Left lung (tissue), 10 donors: Measurements from ENCODE around the gene SCYGR1. TPM values are rescaled to one million over a fixed set of nuclear protein-coding genes. Genes with fewer than 3 reads are reported as not detected.

ENCODE experiments used
- ATAC-seq: fragments of 200-7000 bp; cut with Tn5 transposase; one replicate; pipeline ENCODE4 v1.9.1; 2020; ENCODE audit warnings: moderate library complexity
- DNase-seq, 4 donors: peaks; one replicate each; pipeline ENCODE4 v3.0.0-alpha.2; 2013 to 2020
- H3K27ac ChIP-seq, 2 donors: fragments of 200-600 bp; sonication (generic) in 1 of 2; one replicate each; pipeline versions ENCODE4 v1.5.0 to v1.8.0; 2020 to 2021
- H3K27me3 ChIP-seq, 2 donors: fragments of 200-600 bp; sonication (generic) in 1 of 2; one replicate each; pipeline versions ENCODE4 v1.5.0 to v1.8.0; 2020 to 2021
- H3K36me3 ChIP-seq, 2 donors: fragments of 200-600 bp; sonication (generic) in 1 of 2; one replicate each; pipeline versions ENCODE4 v1.5.0 to v1.8.0; 2020 to 2021
- H3K4me1 ChIP-seq, 2 donors: fragments of 200-600 bp; one replicate each; pipeline ENCODE4 v1.8.0; 2021
- H3K4me3 ChIP-seq, 2 donors: fragments of 200-600 bp; sonication (generic) in 1 of 2; one replicate each; pipeline versions ENCODE4 v1.5.0 to v1.8.0; 2020 to 2021; ENCODE audit warnings: mild to moderate bottlenecking in 1 of 2
- H3K9me3 ChIP-seq, 2 donors: fragments of 200-600 bp; sonication (generic) in 1 of 2; one replicate each; pipeline versions ENCODE4 v1.5.0 to v1.8.0; 2020 to 2021
- intact Hi-C, 2 donors: fragments of 100-400 bp; cut with DNase I; formaldehyde crosslinking; loops; one replicate each; pipeline versions ENCODE4 v1.11.2 to v1.14.2; 2022
- polyA plus RNA-seq, 6 donors: library from polyadenylated mRNA; unstranded; fragments of 120-200 nt; gene quantifications; one replicate each; pipeline ENCODE4 v1.2.1, GENCODE V29; 2013; ENCODE audit not compliant: insufficient read length in 6 of 6
- total RNA-seq, 2 donors: library from RNA; stranded (reverse); fragmentation: NEBNext Ultra II Directional; extraction: Animal tissue kit (Norgen Biotek cat#: 25700); gene quantifications; one replicate each; pipeline ENCODE4 v1.2.1, GENCODE V29; 2021
- TF ChIP-seq, protein P1 (sequence below), 2 donors: fragments of 200-600 bp; sonication (generic) in 1 of 2; IDR thresholded peaks; one replicate each; pipeline versions ENCODE4 v1.5.0 to v1.8.0; 2021; ENCODE audit warnings: antibody characterized with exemption in 2 of 2
- donor health status: DM: no; HTN: yes; CAD: no.
- donor health status: DM: no; HTN: no; CAD: no.

Gene SCYGR1
- total and polyA plus RNA-seq, 8 donors, result not detected

DNA sequence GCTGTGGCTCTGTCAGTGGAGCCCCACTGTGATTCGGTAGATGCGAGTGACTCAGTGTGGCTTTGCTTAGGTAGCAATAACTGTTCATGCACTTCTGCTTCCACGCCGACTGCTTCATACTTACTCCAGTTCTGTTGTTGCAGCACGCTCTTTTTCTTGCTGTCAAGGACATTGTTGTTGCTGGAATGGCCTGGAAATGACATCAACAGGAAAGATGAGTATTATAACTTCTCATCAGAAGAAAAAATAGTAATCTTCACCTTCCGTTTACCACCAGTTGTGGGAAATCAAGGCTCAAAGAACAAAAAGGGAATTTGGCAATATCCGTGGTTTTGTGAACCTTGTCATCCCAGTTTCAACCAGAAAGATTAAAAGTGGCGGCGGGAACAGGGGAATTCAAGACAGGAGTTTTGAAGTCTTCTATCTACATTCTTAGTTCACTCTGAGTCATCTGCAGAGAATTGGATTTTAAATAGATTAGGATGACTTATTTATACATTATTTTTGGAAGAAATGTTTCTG lies 16.9 kb downstream of the SCYGR1 start:
- ATAC-seq, result peak; percentile 77
- Histone ChIP-seq H3K9me3 (no peaks in the 10 kb centered on the region), H3K4me3 (no peak overlapping the region), H3K27me3 (no peaks in the 10 kb centered on the region), H3K4me1 (peaks cover 0 to 50% of the 10 kb centered on the region in 2 donors), H3K27ac (peak overlapping the region in 1 of 2 donors; percentile 89), H3K36me3 (no peaks in the 10 kb centered on the region)
- TF ChIP-seq, protein P1, sequence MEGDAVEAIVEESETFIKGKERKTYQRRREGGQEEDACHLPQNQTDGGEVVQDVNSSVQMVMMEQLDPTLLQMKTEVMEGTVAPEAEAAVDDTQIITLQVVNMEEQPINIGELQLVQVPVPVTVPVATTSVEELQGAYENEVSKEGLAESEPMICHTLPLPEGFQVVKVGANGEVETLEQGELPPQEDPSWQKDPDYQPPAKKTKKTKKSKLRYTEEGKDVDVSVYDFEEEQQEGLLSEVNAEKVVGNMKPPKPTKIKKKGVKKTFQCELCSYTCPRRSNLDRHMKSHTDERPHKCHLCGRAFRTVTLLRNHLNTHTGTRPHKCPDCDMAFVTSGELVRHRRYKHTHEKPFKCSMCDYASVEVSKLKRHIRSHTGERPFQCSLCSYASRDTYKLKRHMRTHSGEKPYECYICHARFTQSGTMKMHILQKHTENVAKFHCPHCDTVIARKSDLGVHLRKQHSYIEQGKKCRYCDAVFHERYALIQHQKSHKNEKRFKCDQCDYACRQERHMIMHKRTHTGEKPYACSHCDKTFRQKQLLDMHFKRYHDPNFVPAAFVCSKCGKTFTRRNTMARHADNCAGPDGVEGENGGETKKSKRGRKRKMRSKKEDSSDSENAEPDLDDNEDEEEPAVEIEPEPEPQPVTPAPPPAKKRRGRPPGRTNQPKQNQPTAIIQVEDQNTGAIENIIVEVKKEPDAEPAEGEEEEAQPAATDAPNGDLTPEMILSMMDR (IDR thresholded peaks at IDR 0.05), result no peak
- DNase-seq, result peak in 1 of 4 donors; percentile 62
- intact Hi-C loops, result no loop called here

GRCh38 chr2:227370092-227370491 lies 17.7 kb downstream of the SCYGR1 start:
- Histone ChIP-seq H3K9me3 (no peaks in the 10 kb centered on the region), H3K36me3 (no peaks in the 10 kb centered on the region), H3K27ac (peak overlapping the region in 1 of 2 donors; percentile 89), H3K4me3 (no peak overlapping the region), H3K27me3 (no peaks in the 10 kb centered on the region), H3K4me1 (peaks cover 0 to 52% of the 10 kb centered on the region in 2 donors)
- no peak for DNase-seq
- intact Hi-C loops, result no loop called here
- no peak for ATAC-seq
- TF ChIP-seq, protein P1 (IDR thresholded peaks at IDR 0.05), result no peak

GRCh38 chr2:227368574-227368973 lies 19.2 kb downstream of the SCYGR1 start:
- Histone ChIP-seq H3K27ac (peak overlapping the region in 1 of 2 donors; percentile 89), H3K27me3 (no peaks in the 10 kb centered on the region), H3K36me3 (no peaks in the 10 kb centered on the region), H3K4me3 (no peak overlapping the region), H3K4me1 (peaks cover 0 to 52% of the 10 kb centered on the region in 2 donors), H3K9me3 (no peaks in the 10 kb centered on the region)
- DNase-seq, result no peak
- no peak for ATAC-seq
- intact Hi-C loops, result no loop called here
- TF ChIP-seq, protein P1 (IDR thresholded peaks at IDR 0.05), result no peak

DNA sequence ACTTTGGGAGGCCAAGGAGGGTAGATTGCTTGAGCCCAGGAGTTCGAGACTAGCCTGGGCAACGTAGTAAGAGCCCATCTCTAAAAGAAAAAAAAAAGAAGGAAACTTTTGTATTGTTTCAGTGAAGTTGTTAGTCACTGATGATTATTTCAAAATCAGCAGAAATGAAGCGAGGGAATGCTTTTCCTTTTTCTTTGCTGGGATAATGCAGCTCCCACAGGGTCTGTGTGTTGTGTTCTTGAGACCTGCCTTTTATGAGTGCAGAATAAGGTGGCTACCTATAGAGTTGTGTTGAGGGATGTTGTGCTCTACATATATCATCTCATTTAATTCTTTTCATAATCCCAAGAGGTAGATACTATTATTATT lies 20.3 kb downstream of the SCYGR1 start:
- no peaks in the 10 kb centered on the region for H3K27me3 ChIP-seq
- H3K36me3 ChIP-seq, result no peaks in the 10 kb centered on the region
- no peaks in the 10 kb centered on the region for H3K9me3 ChIP-seq
- intact Hi-C loops, result no loop called here
- TF ChIP-seq, protein P1 (IDR thresholded peaks at IDR 0.05), result no peak
- peak overlapping the region in 1 of 2 donors; percentile 70 for H3K27ac ChIP-seq
- H3K4me1 ChIP-seq, result peaks cover 0 to 52% of the 10 kb centered on the region in 2 donors
- no peak for DNase-seq
- no peak overlapping the region for H3K4me3 ChIP-seq
- ATAC-seq, result no peak

- peaks cover 0 to 52% of the 10 kb centered on the region in 2 donors for H3K4me1 ChIP-seq
- TF ChIP-seq, protein P1 (IDR thresholded peaks at IDR 0.05), result no peak
- ATAC-seq (peak; percentile 62), DNase-seq (no peak)
- H3K36me3 ChIP-seq, result no peaks in the 10 kb centered on the region
- intact Hi-C loops, result no loop called here
- H3K4me3 ChIP-seq, result no peak overlapping the region
- peak overlapping the region; percentile 61 to 70 for H3K27ac ChIP-seq
- H3K27me3 ChIP-seq, result no peaks in the 10 kb centered on the region
- H3K9me3 ChIP-seq, result no peaks in the 10 kb centered on the region
Measured at GRCh38 chr2:227366769-227367426, 20.9 kb downstream of the SCYGR1 start.
